Esophagus mucosa (tissue), 1 donor: ENCODE results near the gene MEF2D. TPM values are rescaled to one million over a fixed set of nuclear protein-coding genes. Genes with fewer than 3 reads are reported as not detected.

Experiments used
- ATAC-seq: fragments of 200-7000 bp; cut with Tn5 transposase; one replicate; pipeline ENCODE4 v1.9.1; 2020
- total RNA-seq: library from RNA; stranded (reverse); gene quantifications from one replicate; pipeline ENCODE4 v1.2.4, GENCODE V29; 2023
- donor health status: DM: yes; HTN: yes; CAD: no.

Gene MEF2D
- total RNA-seq = 15.0 TPM

GRCh38 chr1:156500543-156500792 lies at the start of gene MEF2D:
Gene MEF2D, minus strand, starts transcription at chr1:156500775. Its CDS starts 17,483 bp downstream, at chr1:156483292.
- ATAC-seq = no peak

GRCh38 chr1:156550346-156550745 lies 49.8 kb upstream of the MEF2D start:
- no peak for ATAC-seq

GRCh38 chr1:156549831-156550230 lies 49.3 kb upstream of the MEF2D start:
- no peak for ATAC-seq

GRCh38 chr1:156549390-156549789 lies 48.8 kb upstream of the MEF2D start:
- no peak for ATAC-seq

- ATAC-seq = no peak
Measured at GRCh38 chr1:156547982-156548381, 47.4 kb upstream of the MEF2D start.

GRCh38 chr1:156547434-156547833 lies 46.9 kb upstream of the MEF2D start:
- no peak for ATAC-seq

GRCh38 chr1:156546267-156546666 lies 45.7 kb upstream of the MEF2D start:
- no peak for ATAC-seq

- ATAC-seq = no peak
Measured at GRCh38 chr1:156544592-156545102, 44.1 kb upstream of the MEF2D start.

GRCh38 chr1:156543066-156543465 lies 42.5 kb upstream of the MEF2D start:
- ATAC-seq = no peak

- no peak for ATAC-seq
Measured at GRCh38 chr1:156540955-156541354, 40.4 kb upstream of the MEF2D start.

- ATAC-seq = no peak
Measured at GRCh38 chr1:156539818-156540355, 39.3 kb upstream of the MEF2D start.

GRCh38 chr1:156538711-156539440 lies 38.3 kb upstream of the MEF2D start:
- ATAC-seq = no peak

GRCh38 chr1:156537027-156537426 lies 36.5 kb upstream of the MEF2D start:
- no peak for ATAC-seq

GRCh38 chr1:156534424-156535060 lies 34.0 kb upstream of the MEF2D start:
- ATAC-seq = no peak

- ATAC-seq = no peak
Measured at GRCh38 chr1:156533568-156534220, 33.1 kb upstream of the MEF2D start.

- no peak for ATAC-seq
Measured at GRCh38 chr1:156532374-156532773, 31.8 kb upstream of the MEF2D start.

- ATAC-seq = no peak
Measured at GRCh38 chr1:156530006-156530405, 29.4 kb upstream of the MEF2D start.

GRCh38 chr1:156528875-156529425 lies 28.4 kb upstream of the MEF2D start:
- no peak for ATAC-seq

GRCh38 chr1:156528231-156528630 lies 27.7 kb upstream of the MEF2D start:
- ATAC-seq = no peak

GRCh38 chr1:156527584-156527983 lies 27.0 kb upstream of the MEF2D start:
- no peak for ATAC-seq

- no peak for ATAC-seq
Measured at GRCh38 chr1:156525856-156526489, 25.4 kb upstream of the MEF2D start.

- ATAC-seq = no peak
Measured at GRCh38 chr1:156525071-156525501, 24.5 kb upstream of the MEF2D start.

GRCh38 chr1:156524481-156524869 lies 23.9 kb upstream of the MEF2D start:
- ATAC-seq = no peak
